ENCODE measurements around the gene ADAMTS2.

Gene ADAMTS2

DNA sequence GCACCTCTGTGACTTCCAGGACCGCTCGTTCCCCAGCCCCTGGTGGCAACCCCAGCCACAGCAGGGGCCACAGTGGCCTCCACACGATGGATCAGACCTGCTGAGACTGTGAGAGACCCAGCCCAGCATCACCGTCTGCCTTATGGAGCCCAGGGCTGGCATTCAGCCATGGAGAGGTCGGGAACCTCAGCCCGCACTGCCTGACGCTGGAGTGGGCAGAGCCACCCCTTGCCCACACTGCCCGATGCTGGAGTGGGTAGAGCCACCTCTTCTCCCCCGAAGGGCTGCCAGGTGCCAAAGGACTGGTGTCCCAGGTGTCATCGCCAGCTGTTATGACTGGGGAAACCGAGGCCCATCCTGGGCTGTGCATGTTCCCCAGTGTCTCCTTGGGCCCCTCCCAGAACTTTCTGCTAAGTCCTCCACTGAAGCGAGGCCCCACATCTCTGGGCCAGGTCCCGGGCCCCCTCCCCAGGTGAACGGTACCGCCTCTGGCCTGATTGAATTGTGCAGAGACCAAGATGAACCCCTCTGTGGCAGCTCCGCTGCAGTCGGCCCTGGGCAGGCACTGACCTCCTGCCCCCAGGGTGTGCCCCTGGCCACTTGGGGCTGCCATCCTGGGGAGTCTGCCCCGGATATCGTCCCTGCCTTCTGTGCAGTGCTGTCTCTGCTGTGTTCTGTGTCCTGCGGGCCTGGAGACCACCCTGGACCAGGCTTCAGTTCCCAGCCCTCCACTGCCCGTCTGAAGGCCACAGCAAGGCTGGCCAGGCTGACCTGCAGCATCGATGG, 137.1 kb downstream of the ADAMTS2 start:
- no peak for DNase-seq

DNA sequence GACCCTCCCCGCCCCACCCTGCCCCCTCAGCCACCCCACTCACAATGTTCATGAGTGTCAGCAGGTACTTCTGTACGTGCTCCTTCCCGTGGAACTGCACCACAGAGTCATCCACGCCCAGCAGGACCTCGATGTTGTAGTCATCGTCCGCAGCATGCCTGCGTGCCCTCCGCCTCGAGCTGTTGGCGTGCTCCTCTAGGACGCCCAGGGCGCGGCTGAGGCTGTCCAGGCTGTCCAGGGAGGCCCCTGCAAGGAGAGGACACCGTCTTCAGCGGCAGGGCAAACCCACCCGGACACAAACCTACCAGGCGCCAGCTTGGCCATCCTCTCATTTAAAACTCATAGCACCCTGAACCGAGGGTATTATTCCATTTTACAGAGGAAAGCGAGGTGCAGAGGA, 137.8 kb downstream of the ADAMTS2 start:
- no peak for DNase-seq

DNA sequence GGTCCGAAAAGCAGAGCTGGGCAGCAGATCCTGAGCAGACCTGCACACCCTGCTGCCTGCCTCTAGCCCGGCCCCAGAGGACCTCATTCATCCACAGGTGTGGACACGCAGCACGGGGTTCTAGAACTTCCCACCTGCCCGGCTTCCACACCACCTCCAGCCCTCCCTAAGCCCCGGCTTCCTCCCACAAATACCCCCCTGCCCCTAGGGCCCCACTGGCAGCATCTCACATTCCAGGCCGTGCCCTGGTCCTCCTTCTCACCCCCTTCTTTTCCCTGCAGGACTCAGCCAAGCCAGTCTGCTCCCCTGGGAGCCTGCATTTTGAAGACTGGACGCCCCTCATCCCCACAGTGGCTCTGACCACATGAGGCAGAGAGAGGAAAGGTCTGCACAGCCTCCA, 138.9 kb downstream of the ADAMTS2 start:
- DNase-seq: no peak

DNA sequence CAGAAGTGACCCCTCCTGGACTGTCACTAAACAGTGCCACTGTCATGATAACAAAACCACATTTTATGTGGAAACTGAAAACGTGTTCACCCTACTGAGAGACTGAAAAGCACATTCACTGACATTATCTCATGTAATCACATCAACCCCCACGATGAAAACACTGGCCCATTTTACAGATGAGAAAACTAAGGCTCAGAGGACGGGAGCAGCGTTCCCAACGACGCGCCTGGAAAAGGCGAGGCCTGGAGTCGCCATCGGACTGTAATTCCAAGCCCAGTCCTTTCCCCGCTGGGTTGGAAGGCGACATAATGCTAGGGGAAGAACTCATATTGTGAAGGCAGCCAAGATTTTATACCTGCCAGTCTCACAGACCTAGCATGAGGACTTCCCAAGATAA, 140.0 kb downstream of the ADAMTS2 start:
- no peak for DNase-seq

DNA sequence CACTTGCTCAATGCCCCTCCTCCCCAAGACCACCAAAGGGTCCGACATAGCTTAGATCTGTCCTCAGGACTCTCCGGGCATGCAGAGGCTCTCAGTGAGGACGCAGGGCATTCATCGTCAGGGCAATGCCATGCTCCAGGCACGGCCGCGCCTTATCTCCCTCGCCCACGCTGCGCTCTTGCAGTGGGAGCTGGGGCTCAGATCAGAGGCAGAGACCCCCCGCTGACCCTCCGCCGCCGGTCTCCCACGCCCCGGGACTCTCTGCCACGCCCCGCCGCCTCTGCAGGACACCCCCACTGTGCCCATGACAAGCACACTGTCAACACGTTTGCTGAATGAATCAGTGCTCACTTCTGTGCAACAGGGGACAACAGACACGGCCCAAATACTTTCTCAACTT, 140.7 kb downstream of the ADAMTS2 start:
- no peak for DNase-seq

DNA sequence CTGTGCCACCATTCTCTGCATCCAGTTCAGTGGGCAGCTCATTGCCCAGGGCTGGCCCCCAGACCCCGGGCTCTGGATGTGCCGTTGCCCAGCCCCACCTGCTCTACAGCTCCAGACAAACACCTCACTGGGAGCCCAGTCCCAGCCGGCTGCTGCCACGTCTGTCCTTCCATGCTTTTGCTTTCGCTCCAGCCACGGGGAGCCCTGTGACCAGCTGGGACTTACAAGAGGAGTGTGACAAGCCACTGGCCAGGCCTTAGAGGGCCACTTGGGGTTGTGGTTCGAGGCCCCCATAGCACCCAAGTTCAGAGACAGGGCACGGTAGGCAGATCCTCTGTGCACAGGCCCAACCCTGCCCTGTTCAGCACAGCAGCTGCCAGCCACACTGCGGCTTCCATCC, 142.0 kb downstream of the ADAMTS2 start:
- no peak for DNase-seq

DNA sequence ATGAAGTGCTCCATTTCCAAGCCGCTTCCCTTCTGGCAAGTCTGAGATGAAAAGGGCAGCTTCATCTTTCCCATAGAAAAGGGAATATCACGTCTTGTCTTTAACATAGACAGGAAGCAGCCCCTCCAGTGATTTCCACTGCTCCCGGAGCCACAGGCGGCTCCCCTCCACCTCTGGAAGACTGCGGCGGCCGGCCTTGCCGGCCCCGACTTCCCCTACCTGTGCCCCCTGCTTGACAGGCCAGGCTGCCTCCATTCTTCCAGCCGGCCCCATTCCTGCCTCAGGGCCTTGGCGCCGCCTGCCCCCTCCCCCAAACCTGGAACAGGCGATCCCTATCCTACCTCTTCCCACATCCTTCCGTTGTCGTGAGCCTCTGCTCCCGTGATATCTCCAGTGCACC, 143.3 kb downstream of the ADAMTS2 start:
- no peak for DNase-seq

DNA sequence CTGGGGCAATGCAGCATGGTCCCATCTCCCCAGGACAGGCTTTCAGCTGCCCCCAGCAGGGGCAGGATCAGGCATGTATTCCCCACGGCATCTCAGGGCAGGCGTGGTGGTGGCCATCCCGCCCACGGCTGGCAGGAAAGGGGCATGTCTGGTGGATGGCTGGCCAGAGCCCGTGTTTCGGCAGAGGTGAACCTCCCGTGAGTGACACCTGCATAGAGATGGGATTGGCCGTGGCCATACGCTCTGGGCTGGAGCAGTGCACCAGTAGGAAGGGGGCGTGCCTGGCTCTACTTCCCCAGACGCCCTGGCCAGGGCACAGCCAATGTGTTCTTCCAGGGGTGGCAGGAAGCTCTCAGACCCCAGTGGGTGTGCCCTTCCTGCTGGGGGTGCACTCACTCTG, 146.0 kb downstream of the ADAMTS2 start:
- no peak for DNase-seq

DNA sequence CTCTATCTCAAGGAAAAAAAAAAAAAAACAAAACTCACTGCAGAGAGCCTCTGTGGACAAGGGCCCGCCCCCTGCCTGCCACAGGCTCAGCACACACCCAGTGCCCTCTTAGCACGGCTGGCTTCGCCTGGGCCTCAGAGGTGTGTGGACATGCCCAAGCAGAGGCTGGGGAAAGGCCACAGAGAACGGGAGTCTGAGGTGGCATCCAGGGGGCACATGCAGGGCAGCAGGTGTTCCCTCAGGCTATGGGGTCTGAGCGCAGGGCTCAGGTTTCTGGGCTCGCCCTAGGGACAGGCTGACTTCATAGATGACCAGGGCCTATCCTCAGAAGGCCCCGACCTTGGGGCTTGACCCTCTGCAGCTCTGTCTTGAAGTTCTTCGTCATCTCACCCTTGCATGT, 146.4 kb downstream of the ADAMTS2 start:
- DNase-seq: no peak

DNA sequence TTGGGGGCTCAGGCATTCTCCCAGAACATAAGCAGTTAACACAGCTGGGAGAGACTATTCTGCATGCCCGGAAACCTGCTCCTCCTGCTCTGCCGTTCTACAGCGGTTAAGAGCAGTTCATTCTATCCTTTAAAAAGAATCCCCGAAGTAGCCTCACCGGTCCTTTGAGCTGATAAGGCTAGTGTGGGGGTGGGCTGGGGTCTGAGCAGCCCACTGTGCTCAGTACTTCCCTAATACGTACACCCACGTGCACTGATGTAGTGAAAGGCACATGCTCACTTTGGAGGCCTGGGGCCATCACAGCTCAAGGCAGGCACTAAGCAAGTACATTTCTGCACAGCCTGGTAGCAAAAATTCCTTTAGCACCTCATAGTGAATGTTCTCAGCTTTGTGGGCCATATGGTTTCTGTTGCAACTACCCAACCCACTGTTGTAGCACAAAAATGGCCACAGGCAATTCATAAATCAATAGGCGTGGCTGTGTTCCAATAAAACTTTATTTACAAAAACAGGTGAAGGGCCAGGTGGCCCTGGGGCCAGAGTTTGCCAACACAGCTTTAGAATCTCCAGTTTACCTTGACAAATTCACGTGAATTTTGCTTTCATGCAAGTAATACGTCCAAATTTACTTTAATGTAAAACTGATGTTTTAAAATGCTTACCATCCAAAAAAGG, 148.7 kb downstream of the ADAMTS2 start:
- DNase-seq: no peak

DNA sequence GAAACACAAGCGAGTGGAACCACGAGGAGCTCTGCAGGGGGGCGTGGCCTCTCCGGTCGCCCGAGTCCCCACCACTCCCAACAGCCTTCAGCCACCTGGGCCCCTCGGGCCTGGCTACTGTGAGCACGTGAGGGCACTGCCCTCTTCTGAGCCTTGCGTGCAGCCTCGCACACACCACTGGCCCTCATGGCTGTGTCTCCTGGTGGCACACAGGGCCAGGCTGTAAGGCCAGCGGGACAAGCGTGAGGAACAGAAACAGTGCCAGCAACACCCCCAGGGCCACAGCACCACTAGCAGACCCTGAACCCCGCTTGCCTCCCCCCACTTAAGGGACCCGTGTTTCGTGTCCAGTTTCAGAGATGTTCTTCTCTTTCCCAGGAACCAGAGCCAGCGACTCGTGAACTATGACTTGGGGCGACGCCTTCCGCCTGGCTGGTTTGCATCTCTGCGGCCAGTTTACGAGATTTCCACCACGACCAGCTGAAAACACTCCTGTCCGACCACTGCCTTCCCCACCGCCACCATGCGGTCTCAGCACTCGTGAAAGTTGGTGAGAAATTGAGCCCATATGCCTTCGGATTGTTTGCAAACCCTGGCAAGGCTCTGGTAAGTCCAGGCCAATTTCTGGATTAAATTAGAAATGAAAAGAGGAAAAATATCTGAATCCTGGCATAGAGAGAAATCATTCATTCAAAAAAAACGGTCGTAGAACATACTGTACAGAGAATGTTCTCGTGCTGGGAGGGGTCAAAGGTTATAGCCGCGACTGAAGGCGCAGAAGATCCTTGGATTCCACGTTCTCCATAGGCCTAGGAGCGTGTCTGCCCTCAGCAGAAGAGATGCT, 149.5 kb downstream of the ADAMTS2 start:
- DNase-seq: no peak

DNA sequence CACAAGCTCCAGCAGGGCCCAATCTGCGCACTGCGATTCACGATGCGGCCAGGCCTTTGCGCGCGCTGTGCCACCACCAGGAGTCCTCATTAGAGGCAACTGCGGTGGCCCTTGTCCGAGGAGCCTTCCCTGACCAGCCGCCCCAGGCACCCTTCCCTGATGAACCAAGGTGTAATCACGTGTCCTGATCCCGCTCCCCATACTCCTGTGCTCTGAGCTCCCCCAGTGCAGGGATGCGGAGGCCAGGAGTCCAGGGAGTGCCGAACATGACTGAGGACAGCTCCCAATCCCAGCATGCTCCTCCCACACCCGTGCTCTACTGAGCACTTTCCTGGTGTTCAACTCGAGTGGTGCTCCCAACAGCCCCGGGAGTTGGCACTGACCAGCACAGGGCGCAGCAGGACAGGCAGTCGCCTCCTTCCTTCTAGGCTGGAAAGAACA, 150.3 kb downstream of the ADAMTS2 start:
- DNase-seq: no peak

DNA sequence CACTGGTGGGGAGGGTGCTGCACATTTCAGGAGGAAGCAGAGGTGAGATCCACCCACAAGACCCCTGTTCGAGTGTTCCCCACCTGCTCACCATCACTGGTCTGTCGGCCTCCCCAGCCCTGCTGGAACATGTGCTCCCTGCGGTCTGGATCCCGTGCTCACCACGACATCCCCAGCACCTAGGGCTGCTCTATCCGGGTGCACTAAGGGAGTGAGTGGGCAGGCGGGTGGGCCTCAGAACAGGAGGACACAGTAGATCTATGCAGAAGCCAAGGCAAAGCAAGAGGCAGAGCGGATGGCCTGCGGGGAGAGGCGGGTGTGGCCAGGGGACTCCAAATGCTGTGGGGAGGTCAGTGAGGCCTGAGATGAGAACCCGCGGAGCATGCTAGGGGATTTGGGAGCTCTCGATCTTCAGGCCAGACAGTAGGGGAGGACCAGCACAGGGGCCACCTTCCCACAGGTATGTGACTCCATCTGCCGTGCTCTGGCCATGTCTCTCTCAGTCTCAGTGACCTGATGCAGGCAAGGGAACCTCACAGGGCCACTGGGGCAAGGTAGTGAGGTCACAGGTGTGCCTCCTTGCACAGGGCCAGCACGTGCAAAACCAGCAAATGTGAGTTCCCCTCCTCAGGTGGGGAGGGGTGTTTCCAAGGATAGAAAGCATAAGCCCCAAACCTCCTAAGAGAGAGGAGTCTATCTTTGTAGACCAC, 150.9 kb downstream of the ADAMTS2 start:
- DNase-seq: no peak

DNA sequence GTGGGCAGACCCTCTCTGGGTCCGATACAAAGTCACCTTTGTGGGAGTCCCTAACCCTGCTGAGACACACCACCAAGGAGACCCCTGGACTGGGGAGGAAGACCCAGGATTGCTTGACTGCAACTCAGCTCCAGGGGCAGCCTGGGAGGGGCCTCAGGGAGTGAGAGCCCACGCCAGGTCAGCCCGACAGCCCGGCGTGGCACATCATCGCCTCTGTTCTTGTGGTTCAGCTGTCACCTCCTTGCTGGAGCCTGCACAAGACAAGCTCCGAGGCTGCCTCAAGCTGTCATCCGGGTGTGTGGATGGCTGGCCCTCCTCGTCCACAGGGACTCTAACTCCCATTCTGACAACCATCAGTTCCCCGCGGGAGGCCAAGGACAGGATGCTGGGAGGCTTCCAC, 151.5 kb downstream of the ADAMTS2 start:
- DNase-seq: no peak

DNA sequence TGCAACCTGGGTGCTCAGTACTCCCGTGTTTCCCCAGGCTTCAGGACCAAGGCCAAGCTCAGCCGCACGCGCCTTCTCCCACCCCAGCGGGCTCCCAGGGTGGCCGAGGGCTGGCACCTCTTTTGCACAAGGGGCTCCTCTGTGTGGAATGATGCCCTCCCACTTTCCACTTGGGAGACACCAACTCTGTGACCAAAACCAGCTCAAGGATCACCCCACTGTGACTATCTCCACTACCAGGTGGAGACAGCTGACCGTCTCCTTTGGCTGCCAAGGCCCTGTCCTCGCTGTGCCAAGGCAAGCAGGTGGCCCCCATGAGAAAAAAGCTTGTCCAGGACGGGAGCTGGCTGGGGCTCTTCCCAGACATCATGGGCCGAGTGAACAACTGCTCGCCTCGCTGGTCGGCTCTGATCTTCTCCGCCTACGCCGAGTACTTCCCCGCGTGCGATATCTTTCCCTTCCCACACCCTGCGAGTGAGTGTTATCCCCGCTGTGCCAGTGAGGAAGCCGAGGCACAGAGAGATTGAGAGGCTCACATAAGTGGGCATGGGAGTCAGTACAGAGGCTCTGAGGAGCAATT, 152.3 kb downstream of the ADAMTS2 start:
- no peak for DNase-seq

DNA sequence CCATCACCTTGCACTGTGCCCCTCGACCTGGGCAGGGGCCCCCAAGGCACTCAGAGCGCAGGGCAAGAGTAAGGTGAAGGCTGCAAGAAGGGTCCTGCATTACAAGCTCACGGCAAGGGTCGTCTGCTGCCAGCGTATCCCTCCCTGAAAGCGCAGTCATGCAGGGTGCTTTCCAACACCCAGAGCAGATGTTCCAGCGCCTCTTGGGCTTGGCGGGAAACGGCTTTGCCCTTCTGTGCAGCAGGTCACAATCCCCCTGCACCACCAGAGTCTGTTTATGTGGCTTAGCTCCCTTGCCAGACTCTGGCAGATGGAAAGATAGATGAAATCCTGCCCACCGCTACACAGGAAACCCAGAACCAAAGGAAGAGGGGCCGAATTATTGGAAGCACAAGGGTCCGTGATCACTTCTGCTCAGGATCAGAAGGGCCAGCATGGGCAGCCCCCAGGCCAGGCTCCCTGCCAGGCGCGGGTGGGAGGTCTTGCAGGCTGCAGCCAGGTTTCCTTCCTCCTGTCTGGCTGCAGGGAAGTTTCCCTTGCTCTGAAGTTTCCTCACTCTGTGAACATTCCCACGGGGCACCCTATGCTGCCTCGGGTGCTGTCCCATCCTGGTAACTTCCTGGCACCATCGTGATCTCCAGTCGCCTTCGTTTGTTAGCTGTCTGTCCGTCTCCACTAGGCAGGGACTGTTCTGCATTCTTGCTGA, 152.9 kb downstream of the ADAMTS2 start:
- no peak for DNase-seq

DNA sequence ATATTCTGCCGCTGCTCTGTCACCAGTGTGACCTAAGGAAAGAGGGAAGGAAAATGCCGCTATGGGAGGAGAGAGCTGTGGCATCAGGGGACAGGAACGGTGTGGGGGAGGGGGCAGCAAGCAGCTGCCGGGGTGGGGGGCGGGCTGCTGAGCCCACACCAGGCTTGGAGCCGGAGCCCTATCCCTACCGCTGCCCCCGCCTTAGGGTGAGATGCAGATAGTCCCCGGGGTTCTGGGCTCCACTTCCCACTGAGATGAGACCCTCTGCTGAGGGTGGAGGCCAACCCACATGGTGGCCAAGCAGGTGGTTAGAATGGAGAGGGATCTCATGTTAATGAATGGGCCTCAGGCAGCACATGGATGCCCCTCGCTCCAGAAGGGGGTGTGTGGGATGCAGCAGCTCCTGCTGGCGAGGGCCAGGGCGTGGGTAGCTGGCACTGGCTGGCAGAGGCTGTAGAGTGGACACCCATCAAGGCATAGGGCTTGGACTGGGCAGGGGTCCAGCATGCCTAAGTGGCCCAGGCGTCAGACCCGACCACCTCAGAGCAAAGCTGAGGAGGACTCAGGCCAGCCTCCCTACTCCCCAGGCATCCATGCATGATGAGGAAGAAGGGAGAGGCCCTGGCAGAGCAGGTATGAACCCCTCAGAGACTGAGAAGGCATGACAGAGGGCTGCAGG, 153.6 kb downstream of the ADAMTS2 start:
- DNase-seq: no peak

DNA sequence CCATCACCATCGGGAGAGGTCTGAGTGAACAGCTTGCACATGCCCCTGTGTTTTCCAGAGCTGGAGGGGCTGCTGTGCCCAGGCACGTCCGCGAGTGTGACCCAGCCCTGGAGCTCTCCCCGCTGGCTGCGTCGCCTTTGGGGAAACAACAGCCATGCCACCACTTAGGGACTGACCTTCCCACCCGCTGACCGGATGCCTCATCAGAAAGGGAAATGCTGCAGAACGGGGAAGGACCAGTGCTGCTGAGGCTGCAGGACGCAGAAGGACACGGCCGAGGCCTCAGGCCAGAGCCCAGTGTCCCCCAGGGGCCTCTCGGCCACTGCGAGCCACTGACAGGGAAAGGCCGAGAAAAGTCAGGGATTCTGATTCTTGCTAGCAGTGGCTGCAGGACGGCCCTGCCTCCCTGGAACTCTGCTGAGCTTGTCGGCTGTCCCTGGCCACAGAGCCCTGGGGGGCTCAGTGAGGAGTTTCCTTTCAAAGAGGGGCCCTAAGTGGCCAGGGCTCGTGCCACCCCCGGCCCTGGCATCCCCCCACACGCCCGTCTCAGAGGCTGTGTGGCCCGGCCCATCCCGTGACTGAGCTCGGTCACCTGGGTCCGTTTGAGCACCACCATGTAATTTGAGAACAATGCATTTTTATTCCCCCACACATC, 154.3 kb downstream of the ADAMTS2 start:
- DNase-seq: no peak

DNA sequence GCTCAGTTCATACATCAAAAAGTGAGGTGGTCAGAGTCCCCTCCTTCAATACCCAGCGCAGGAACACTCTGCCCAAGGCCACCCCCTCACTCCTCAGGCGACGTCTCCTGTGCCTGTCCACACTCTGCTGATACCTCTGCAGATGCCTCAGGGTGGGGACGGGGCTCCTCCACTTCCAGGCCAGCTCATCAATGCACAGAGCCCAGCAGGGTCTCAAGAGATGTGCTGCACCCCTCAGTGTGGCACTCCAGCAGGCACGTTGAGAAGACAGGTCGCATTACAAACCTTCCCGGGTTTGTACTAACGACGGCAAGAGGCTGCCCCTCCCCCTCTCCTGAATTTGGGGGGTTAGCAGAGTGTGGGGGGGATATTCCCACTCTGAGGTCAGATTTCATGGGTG, 156.6 kb downstream of the ADAMTS2 start:
- DNase-seq: no peak

DNA sequence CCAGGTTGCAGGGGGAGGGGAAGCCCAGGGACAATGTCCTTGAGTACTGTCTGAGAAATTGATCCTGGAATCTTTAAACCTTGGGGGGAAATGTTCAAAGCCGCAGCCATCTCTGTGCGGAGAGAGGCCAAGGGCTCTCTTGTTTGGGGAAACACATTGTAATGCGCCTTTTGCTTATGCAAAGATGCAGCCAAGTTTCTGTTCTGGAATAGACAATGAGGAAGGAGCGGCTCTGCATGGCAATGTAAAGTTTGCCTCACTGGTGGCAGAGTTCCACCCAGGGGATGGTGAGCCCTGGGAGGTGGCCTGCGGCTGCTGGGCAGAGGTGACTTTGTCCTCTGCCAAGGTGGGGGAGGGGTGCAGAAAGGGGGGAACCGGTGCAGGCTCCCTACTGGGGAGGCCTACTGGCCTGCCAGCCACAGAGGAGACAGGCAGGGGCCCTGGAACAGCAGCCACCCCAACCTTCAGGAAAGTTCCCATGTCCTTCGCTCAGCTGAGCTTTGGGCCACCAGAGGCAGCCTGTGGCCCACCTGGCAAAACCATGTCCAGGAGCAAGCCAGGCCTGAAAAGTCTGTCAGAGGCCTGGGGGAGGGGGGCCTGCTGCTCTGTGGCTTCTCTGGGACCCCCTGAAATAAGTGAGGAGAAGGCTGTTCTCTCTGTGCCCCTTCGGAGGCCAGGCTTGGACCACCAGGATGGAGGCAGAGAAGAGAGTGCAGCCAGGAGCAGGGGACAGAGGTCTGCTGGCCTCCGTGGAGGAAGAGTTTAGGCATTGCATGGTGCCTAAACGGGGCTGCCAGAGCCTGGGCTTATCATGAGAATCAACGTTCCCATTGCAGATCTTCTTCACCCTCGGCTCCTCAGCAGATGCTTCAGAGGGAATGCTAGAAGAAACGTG, 157.3 kb downstream of the ADAMTS2 start:
- no peak for DNase-seq
